HepG2 (cell line): ENCODE measurements around the gene MKX. TPM values are rescaled to one million over a fixed set of nuclear protein-coding genes. Genes with fewer than 3 reads are reported as not detected.

Source experiments
- CCAR2 ChIP-seq: fragments of 200-400 bp; formaldehyde crosslinking; optimal IDR thresholded peaks from 2 replicates; pipeline ENCODE3; 2018; ENCODE audit warnings: low read depth, mild to moderate bottlenecking, low read length, moderate library complexity
- CCDC6 ChIP-seq: sonication (generic); formaldehyde crosslinking; IDR thresholded peaks from 2 replicates; pipeline ENCODE4 v1.8.1; 2022; ENCODE audit warnings: mild to moderate bottlenecking, missing genetic modification reagents, moderate library complexity
- CENPX ChIP-seq: sonication (generic); formaldehyde crosslinking; IDR thresholded peaks from 2 replicates; pipeline ENCODE4 v1.9.0; 2021; ENCODE audit warnings: mild to moderate bottlenecking, missing genetic modification reagents, moderate library complexity
- ETV6 ChIP-seq: sonication (generic); formaldehyde crosslinking; conservative IDR thresholded peaks from 2 replicates; pipeline ENCODE4 v1.4.0; 2020; ENCODE audit warnings: missing genetic modification reagents
- GMEB1 ChIP-seq: sonication (generic); formaldehyde crosslinking; IDR thresholded peaks from 2 replicates; pipeline ENCODE4 v1.5.1; 2020; ENCODE audit warnings: missing genetic modification reagents, mild to moderate bottlenecking, borderline replicate concordance
- HNRNPLL ChIP-seq: fragments of 200-400 bp; formaldehyde crosslinking; IDR thresholded peaks from 2 replicates; pipeline ENCODE4 v1.6.1; 2017; ENCODE audit warnings: mild to moderate bottlenecking, low read depth, low read length; ENCODE audit not compliant: poor library complexity, severe bottlenecking
- IRF2 ChIP-seq: IDR thresholded peaks from 2 replicates; pipeline ENCODE4 v1.6.1; 2018; ENCODE audit warnings: missing genetic modification reagents, missing compliant biosample characterization
- JARID2 ChIP-seq: sonication (generic); formaldehyde crosslinking; IDR thresholded peaks from 2 replicates; pipeline ENCODE4 v1.8.1; 2023; ENCODE audit warnings: missing genetic modification reagents, inconsistent platforms; ENCODE audit not compliant: insufficient replicate concordance
- KAT7 ChIP-seq: IDR thresholded peaks from 2 replicates; pipeline ENCODE4 v1.6.1; 2018; ENCODE audit warnings: borderline replicate concordance, missing compliant biosample characterization
- MAZ ChIP-seq, 2 experiments: sonication (generic) in 1 of 2; formaldehyde crosslinking in 1 of 2; IDR thresholded peaks; 2 replicates each; pipeline versions ENCODE4 v1.5.0 to v1.6.1; 2012 to 2020; ENCODE audit warnings: low read depth in 2 of 2, mild to moderate bottlenecking in 2 of 2, borderline replicate concordance in 1 of 2, improper control_type of control experiment in 1 of 2, low read length in 1 of 2, missing genetic modification reagents in 1 of 2, moderate library complexity in 1 of 2
- MEF2D ChIP-seq: sonication (generic); formaldehyde crosslinking; IDR thresholded peaks from 2 replicates; pipeline ENCODE4 v1.5.1; 2020; ENCODE audit warnings: mild to moderate bottlenecking, missing genetic modification reagents
- MLLT10 ChIP-seq: sonication (generic); formaldehyde crosslinking; IDR thresholded peaks from 2 replicates; pipeline ENCODE4 v1.4.0; 2020; ENCODE audit warnings: missing genetic modification reagents
- RBFOX2 ChIP-seq: fragments of 200-400 bp; formaldehyde crosslinking; IDR thresholded peaks from 2 replicates; pipeline ENCODE4 v1.6.1; 2017; ENCODE audit warnings: low read depth, mild to moderate bottlenecking, low read length
- RNF2 ChIP-seq: fragments of 450-650 bp; conservative IDR thresholded peaks from 2 replicates; pipeline ENCODE4 v1.6.1; 2016; ENCODE audit warnings: low read depth
- SRY ChIP-seq: sonication (generic); formaldehyde crosslinking; IDR thresholded peaks from 2 replicates; pipeline ENCODE4 v1.8.0; 2022; ENCODE audit warnings: mild to moderate bottlenecking, missing genetic modification reagents
- ZBTB3 ChIP-seq: sonication (generic); formaldehyde crosslinking; IDR thresholded peaks from 2 replicates; pipeline ENCODE4 v1.4.0; 2020; ENCODE audit warnings: low read depth, mild to moderate bottlenecking, moderate library complexity, missing genetic modification reagents, borderline replicate concordance
- ZFP37 ChIP-seq: sonication (generic); formaldehyde crosslinking; IDR thresholded peaks from 2 replicates; pipeline ENCODE4 v1.4.0; 2020; ENCODE audit warnings: missing genetic modification reagents, borderline replicate concordance
- ZFP91 ChIP-seq: sonication (generic); formaldehyde crosslinking; IDR thresholded peaks from 2 replicates; pipeline ENCODE4 v1.9.0; 2022; ENCODE audit warnings: missing genetic modification reagents, mild to moderate bottlenecking, borderline replicate concordance
- ZFY ChIP-seq: sonication (generic); formaldehyde crosslinking; IDR thresholded peaks from 2 replicates; pipeline ENCODE4 v1.4.0; 2020; ENCODE audit warnings: missing genetic modification reagents
- ZNF230 ChIP-seq: sonication (generic); formaldehyde crosslinking; IDR thresholded peaks from 2 replicates; pipeline ENCODE4 v1.4.0; 2020; ENCODE audit warnings: mild to moderate bottlenecking, missing genetic modification reagents
- ZNF234 ChIP-seq: sonication (generic); formaldehyde crosslinking; conservative IDR thresholded peaks from 2 replicates; pipeline ENCODE4 v1.5.1; 2020; ENCODE audit warnings: mild to moderate bottlenecking, missing genetic modification reagents
- ZNF644 ChIP-seq: IDR thresholded peaks from 2 replicates; pipeline ENCODE4 v1.6.1; 2016; ENCODE audit warnings: low read depth
- ZNF710 ChIP-seq: sonication (generic); formaldehyde crosslinking; IDR thresholded peaks from 2 replicates; pipeline ENCODE4 v1.5.0; 2020; ENCODE audit warnings: mild to moderate bottlenecking, missing genetic modification reagents, borderline replicate concordance
- ZNF883 ChIP-seq: sonication (generic); formaldehyde crosslinking; IDR thresholded peaks from 2 replicates; pipeline ENCODE4 v1.5.1; 2020; ENCODE audit warnings: mild to moderate bottlenecking, missing genetic modification reagents; ENCODE audit errors: not compliant biosample characterization
- polyA plus RNA-seq, 8 experiments: library from polyadenylated mRNA; depleted of rRNA in 3 of 8; stranded (reverse) in 7 of 8; unstranded in 1 of 8; fragments of >200 nt; fragmentation: Illumina TruSeq in 4 of 8; extraction: Trizol in 4 of 8; gene quantifications; 2 replicates each; pipeline versions ENCODE4 v1.2.1 to v1.2.3, GENCODE V29; 2011 to 2016; ENCODE audit warnings: low read depth in 4 of 8, missing spikeins in 1 of 8, mixed read lengths in 1 of 8; ENCODE audit not compliant: insufficient read depth in 1 of 8
- total RNA-seq, 5 experiments: library from RNA; depleted of rRNA; stranded (reverse); fragments of >200 nt; fragmentation: Illumina TruSeq; extraction: Trizol; gene quantifications; 2 replicates each; pipeline ENCODE4 v1.2.3, GENCODE V29; 2016; ENCODE audit warnings: low read depth in 1 of 5

Gene MKX
- total and polyA plus RNA-seq, 2 of the 13 experiments (the other 11 are each of a cell fraction or from before 2014, with no cell fraction given): not detected

GRCh38 chr10:27742195-27743011 lies 3.2 kb downstream of the MKX start (continued):
- peak; percentile 73; the same call in 1 of the 2 replicates for TF ChIP-seq ZFP91 (CRISPR knock-in tag)
- TF ChIP-seq GMEB1: no peak
- no peak for TF ChIP-seq CCAR2
- no peak for TF ChIP-seq RBFOX2
- peak; percentile 33; the same call in 1 of the 2 replicates for TF ChIP-seq RNF2
- TF ChIP-seq SRY (CRISPR knock-in tag): no peak
- TF ChIP-seq MEF2D (CRISPR knock-in tag): no peak
- TF ChIP-seq JARID2 (CRISPR knock-in tag): no peak
- TF ChIP-seq MAZ (IDR thresholded peaks at IDR 0.05; ENCODE audit: borderline replicate concordance, low read depth, low read length): no peak
- TF ChIP-seq MAZ (CRISPR knock-in tag; IDR thresholded peaks at IDR 0.05; ENCODE audit: low read depth): peak; percentile 42; the same call in 1 of the 2 replicates
- TF ChIP-seq ZNF644 (CRISPR knock-in tag): no peak
- TF ChIP-seq ZNF710: no peak
- no peak for TF ChIP-seq MLLT10 (CRISPR knock-in tag)
- TF ChIP-seq HNRNPLL: peak; percentile 51
- TF ChIP-seq IRF2 (CRISPR knock-in tag): no peak
- 0 out of 2 replicates have a peak, but pooled peaks have one; percentile 24 for TF ChIP-seq ZFY (CRISPR knock-in tag)
- no peak for TF ChIP-seq ZBTB3 (CRISPR knock-in tag)
- no peak for TF ChIP-seq ZNF234 (CRISPR knock-in tag)
- TF ChIP-seq CENPX (CRISPR knock-in tag): no peak
- no peak for TF ChIP-seq CCDC6 (CRISPR knock-in tag)
- TF ChIP-seq ZNF883: peak; percentile 16
- no peak for TF ChIP-seq ZNF230 (CRISPR knock-in tag)
- TF ChIP-seq KAT7 (CRISPR knock-in tag): no peak
- peak; percentile 45; the same call in 1 of the 2 replicates for TF ChIP-seq ETV6 (CRISPR knock-in tag)
- no peak for TF ChIP-seq ZFP37 (CRISPR knock-in tag)
